Activated T-cell treated with anti-CD3 and anti-CD28 coated beads for 4 hours (primary cell): ENCODE data around the gene APLF.
A peak's percentile ranks its signal among the peaks of the same experiment; 100 is the strongest.
"Not testable (repeated sequence)": the region's sequence is repeated elsewhere in the genome, so short reads cannot be mapped to it uniquely, and the experiment has no call there.

Experiments used
- DNase-seq: peaks from one replicate; pipeline ENCODE4 v3.0.0-alpha.2; 2020

Gene APLF

DNA sequence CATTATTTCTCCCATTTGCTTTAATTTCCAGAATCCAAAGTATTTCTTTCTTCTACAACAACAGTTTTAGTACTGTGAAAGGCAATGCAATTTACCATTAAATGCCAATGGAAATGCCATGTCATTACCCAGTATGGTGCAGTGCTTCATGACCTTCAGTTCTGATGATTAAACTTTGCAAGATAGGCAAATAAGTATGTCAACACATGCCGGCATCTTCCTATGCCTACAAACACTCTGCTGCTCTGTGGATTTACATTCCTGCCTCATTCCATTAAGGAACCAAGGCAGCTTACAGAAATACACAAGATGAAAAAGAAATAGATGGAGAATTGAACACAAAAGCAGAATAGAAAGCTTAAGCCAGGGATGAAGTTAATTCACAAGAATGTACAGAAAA is 123.3 kb downstream of the APLF start:
- DNase-seq, result no peak

DNA sequence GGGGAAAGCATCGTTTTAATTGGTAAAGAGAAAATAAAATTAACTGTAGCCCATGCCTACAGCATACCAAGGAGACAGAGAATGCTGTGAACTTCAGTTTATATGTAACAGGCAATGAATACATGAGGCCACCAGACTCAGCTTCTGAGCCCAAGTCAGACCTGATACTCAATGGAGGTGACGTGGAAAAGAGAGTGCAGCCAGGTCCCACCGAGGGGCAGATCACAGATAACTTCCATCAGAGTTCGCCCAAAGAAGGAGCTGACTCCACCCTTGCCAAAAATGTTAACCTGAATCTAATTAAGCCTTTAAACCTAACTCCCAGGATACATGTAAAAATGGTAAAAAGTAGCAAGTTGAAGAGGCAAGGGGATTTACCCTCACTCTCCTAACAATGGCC is 123.8 kb downstream of the APLF start:
- no peak for DNase-seq

GRCh38 chr2:68594041-68594440 is 126.7 kb downstream of the APLF start:
- no peak for DNase-seq

- DNase-seq, result peak; percentile 24
These were observed 127.5 kb downstream of the APLF start for GRCh38 chr2:68594674-68595492.

- not testable (repeated sequence) for DNase-seq
These were observed 128.1 kb downstream of the APLF start for GRCh38 chr2:68595493-68595785.

DNA sequence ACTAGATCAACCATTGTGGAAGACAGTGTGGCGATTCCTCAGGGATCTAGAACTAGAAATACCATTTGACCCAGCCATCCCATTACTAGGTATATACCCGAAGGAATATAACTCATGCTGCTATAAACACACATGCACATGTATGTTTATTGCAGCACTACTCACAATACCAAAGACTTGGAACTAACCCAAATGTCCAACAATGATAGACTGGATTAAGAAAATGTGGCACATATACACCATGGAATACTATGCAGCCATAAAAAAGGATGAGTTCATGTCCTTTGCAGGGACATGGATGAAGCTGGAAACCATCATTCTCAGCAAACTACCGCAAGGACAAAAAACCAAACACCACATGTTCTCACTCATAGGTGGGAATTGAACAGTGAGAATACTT is 133.1 kb downstream of the APLF start:
- DNase-seq, result not testable (repeated sequence)

- no peak for DNase-seq
These were observed 135.7 kb downstream of the APLF start for GRCh38 chr2:68603059-68603458.

DNA sequence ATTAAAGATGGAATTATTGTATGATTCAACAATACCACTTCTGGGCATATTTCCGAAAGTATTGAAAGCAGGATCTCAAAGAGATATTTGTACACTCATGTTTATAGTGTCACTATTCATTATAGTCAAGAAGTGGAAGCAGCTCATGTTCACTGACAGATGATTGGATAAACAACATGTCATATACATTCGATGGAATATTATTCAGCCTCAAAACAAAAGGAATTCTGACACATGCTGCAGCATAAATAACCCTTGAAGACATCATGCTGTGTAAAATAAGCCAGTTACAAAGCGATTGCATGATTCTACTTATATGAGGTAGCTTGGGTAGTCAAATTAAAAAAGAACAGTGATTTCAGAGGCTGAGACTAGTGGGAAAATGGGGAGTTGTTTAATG is 136.7 kb downstream of the APLF start:
- no peak for DNase-seq

GRCh38 chr2:68605939-68606338 is 138.6 kb downstream of the APLF start:
- DNase-seq, result no peak

DNA sequence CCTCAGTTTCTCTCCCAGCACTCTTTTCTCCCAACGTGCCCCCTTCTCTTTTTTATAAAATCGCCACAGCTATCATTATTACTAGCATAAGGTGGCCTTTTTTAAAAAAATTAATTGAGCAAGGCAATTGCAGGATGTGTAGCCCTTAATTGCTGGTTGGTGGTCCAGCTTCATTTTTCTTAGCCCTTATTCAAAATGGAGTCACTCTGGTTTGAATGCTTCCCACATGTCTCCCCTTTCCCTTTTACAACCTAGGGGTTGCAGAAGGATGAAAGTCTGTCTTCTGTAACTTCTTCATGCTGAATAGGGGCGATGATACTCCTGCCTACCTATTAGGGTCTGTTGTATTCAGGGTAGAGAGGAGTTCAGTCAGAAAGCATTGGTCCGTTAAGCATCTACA is 139.4 kb downstream of the APLF start:
- DNase-seq, result no peak

- DNase-seq, result no peak
These were observed 140.5 kb downstream of the APLF start for GRCh38 chr2:68607837-68608236.

DNA sequence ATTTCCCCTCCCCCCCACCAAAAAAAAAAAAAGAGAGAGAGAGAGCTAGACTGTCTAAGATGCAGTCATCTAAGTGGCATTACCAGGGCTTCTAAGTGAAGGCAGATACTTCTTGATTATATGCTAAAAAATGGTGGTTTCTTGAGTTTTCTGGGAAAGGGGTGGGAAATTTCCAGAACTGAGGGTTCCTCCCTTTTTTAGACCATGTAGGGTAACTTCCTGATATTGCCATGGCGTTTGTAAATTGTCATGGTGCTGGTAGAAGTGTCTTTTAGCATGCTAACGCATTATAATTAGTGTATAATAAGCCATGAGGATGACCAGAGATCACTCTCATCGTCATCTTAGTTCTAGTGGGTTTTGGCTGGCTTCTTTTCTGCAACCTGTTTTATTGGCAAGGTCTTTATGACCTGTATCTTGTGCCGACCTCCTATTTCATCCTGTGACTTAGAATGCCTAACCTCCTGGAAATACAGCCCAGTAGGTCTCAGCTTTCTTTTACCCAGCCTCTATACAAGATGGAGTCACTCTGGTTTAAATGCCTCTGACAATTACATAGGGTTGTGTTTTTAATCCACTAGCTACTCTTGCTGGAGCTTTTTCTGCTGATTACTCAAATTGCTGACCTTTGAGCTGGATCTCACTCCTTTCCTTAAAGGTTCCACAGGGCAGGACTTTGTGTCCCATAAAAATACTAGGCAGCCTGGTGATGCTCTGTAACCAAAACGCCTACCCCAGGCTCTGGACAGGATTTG is 145.6 kb downstream of the APLF start:
- no peak for DNase-seq

- DNase-seq, result no peak
These were observed 153.4 kb downstream of the APLF start for GRCh38 chr2:68620772-68621171.

- DNase-seq, result no peak
These were observed 156.4 kb downstream of the APLF start for GRCh38 chr2:68623820-68624219.

DNA sequence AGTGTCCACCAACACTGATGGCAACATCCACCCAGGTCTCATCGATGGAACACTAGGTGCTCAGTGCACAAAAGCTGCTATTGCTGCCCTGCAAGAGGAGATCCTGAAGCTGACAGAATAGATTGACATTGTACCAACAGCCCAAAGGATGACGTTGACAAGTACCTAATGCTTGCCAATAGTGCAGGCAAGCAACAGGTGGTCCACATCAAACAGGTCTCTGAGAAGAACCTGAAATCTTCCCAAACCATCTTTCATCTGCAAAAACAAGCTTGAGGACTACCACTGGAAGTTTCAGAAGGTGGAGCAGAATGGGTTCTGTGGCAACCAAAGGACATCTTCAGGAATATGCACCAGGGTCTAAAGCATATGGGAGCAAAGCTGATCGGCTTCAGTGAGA is 160.2 kb downstream of the APLF start:
- no peak for DNase-seq
